Measurements from ENCODE around the gene HPSE.

DNA sequence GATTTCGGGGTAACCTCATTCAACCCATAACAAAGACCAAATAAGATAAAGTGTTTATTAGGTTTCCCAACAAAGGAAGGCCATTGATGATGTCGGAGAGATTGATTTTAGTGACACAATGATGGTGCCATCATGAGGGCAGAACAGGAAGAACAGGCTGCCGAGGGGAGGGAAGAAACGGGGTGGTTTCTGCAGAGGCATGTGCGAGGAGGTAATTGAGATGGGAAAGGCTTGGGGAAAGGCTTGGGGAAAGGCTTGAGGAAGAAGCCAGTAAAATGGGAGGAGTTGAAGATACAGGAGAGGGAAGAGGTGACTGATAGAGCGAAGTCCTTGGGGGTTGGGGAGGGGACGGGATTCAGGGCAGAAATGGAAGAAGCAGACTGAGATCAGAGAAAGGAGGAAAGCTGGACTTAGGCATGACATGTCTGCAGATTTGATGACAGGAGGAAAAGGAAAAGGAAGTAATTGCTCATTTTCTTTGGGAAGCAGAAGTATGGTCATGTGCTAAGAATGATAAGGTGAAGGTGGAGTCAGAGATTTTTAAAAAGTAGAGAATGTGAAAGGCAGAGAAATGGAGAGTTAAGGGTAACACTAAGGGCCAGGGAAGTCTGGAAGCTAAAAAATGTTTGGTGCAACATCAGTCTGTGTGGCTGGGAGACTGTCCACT, 6.0 kb downstream of the HPSE start:
- no peak for TF ChIP-seq EZH2 (IDR thresholded peaks at IDR 0.05; ENCODE audit: borderline replicate concordance, low read depth, low read length, severe bottlenecking)
- TF ChIP-seq, protein P1, sequence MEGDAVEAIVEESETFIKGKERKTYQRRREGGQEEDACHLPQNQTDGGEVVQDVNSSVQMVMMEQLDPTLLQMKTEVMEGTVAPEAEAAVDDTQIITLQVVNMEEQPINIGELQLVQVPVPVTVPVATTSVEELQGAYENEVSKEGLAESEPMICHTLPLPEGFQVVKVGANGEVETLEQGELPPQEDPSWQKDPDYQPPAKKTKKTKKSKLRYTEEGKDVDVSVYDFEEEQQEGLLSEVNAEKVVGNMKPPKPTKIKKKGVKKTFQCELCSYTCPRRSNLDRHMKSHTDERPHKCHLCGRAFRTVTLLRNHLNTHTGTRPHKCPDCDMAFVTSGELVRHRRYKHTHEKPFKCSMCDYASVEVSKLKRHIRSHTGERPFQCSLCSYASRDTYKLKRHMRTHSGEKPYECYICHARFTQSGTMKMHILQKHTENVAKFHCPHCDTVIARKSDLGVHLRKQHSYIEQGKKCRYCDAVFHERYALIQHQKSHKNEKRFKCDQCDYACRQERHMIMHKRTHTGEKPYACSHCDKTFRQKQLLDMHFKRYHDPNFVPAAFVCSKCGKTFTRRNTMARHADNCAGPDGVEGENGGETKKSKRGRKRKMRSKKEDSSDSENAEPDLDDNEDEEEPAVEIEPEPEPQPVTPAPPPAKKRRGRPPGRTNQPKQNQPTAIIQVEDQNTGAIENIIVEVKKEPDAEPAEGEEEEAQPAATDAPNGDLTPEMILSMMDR (IDR thresholded peaks at IDR 0.05; ENCODE audit: borderline replicate concordance, extremely low read depth, low read length, poor library complexity, severe bottlenecking), result peak; percentile 35

Measured in DND-41 (cell line).